GM21529 (cell line): ENCODE results near the gene ZNF716.
"Not testable (repeated sequence)": the region's sequence is repeated elsewhere in the genome, so short reads cannot be mapped to it uniquely, and the experiment has no call there.

ENCODE experiments used
- ATAC-seq: cut with Tn5 transposase; IDR thresholded peaks from one replicate; pipeline ENCODE4 v1.9.1; 2021; ENCODE audit not compliant: unreplicated experiment

ZNF716 gene

GRCh38 chr7:57449904-57450303, at the start of gene ZNF716:
ZNF716 (plus strand) TSS chr7:57450177; CDS start chr7:57450289, 112 bp downstream.
- no peak for ATAC-seq

GRCh38 chr7:57400531-57401155, 49.3 kb upstream of the ZNF716 start:
- no peak for ATAC-seq

DNA sequence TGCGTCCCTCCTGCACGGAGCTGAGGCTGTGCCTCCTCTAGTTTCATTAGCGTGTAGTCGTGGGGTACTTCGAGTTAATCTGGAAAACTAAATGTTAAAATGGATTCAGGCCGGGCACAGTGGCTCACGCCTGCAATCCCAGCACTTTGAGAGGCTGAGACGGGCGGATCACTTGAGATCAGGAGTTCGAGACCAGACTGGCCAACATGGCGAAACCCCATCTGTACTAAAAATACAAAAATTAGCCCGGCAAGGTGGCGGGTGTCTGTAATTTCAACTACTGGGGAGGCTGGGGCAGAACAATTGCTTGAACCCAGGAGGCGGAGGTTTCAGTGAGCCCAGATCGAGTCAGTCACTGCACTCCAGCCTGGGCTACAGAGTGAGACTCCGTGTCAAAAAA, 46.9 kb upstream of the ZNF716 start:
- ATAC-seq = not testable (repeated sequence)

GRCh38 chr7:57403601-57404342, 46.2 kb upstream of the ZNF716 start:
- no peak for ATAC-seq

DNA sequence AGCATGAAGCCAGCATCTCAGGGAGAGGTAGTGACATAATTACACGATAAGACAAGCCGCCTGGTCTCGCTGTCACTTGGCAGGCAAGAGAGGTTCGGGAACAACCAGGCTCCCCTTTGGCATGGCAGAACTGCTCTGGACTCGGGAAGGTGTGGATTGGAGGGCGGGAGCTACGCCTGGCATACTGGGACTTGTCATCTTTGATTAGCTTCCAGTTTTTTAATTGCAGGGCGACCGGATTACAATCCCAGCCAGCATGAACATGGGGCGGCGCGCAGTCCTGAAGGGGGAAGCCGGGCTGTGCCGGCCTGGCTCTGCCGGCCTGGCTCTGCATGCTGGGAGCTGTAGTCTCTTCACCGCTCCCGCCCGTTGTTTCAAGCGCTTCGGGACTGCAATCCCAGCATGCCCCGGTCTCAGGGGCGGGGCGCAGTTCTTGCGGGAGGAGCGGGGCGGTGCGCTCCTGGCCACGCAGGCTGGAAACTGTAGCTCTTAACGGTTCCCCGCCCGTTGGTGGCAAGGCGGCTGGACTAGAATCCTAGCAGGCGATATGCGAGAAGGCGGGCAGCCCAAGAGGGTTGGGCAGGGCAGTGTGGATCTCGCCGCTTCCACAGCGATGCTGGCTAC, 45.5 kb upstream of the ZNF716 start:
- ATAC-seq = no peak

DNA sequence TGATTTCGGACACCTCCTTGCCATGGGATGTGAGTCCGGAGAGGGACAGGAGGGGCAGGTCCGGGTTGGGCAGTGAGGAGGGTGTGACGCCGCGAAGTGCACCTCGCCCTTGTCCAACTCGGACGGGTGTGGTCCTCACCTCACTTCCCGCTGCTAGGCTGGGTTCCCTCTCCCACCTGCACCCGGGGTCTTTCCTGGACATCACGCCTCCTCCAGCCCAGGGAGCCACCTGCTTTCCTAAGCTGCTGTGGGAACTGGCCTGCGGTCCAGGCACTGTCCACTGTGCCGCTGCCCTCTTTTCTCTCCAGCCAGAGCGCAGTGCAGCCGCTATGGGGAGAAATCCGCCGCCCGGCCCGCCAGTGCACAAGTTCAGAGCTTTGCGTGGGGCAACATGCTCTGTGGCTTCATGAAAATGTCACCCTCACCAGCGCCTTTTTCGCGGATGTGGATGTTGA, 45.0 kb upstream of the ZNF716 start:
- no peak for ATAC-seq

GRCh38 chr7:57407125-57407524, 42.9 kb upstream of the ZNF716 start:
- no peak for ATAC-seq

DNA sequence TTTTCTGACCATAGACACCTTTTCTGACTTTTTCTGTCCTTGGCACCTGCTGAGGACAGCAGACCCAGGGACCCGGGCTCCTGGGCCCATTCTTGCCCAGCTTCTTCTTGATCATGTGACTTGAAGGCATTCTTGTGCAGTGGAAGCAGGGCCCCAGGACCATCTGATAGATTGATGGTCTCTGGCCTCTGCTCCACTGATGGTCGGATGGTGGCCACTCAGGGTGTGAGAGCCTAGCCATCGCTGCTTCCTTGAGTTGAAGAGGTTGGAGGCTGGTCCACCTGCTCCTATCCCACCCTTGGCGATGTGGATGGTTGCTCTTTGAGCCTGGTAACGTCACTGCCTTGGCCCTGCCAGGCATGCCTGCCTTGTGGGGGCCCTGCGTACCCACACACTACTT, 37.8 kb upstream of the ZNF716 start:
- ATAC-seq = no peak

GRCh38 chr7:57412618-57413017, 37.4 kb upstream of the ZNF716 start:
- no peak for ATAC-seq

GRCh38 chr7:57413529-57414398, 36.2 kb upstream of the ZNF716 start:
- ATAC-seq = no peak

DNA sequence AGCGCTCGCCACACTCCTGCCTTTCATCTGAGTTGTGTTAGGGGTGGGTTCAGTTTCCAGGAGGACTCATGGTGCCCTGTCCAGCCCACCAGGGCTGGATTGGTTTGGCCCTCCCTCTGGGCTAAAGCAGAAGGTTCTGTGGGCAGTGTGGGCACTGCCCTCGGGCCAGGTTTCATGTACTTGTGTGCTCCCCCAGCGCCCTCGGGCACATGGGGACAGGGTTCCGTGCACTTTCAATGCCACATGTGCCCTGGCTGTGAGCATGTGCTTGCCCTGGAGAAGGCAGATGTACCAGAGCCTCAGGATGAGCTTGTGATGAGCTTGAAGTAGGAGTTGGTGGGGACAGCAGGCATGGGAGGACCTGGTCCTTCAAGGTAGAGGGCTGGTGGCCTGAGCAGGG, 35.6 kb upstream of the ZNF716 start:
- ATAC-seq = no peak

GRCh38 chr7:57414852-57415251, 35.1 kb upstream of the ZNF716 start:
- no peak for ATAC-seq

GRCh38 chr7:57415326-57415725, 34.7 kb upstream of the ZNF716 start:
- ATAC-seq = no peak

- ATAC-seq = no peak
These were observed 34.2 kb upstream of the ZNF716 start for GRCh38 chr7:57415730-57416129.

DNA sequence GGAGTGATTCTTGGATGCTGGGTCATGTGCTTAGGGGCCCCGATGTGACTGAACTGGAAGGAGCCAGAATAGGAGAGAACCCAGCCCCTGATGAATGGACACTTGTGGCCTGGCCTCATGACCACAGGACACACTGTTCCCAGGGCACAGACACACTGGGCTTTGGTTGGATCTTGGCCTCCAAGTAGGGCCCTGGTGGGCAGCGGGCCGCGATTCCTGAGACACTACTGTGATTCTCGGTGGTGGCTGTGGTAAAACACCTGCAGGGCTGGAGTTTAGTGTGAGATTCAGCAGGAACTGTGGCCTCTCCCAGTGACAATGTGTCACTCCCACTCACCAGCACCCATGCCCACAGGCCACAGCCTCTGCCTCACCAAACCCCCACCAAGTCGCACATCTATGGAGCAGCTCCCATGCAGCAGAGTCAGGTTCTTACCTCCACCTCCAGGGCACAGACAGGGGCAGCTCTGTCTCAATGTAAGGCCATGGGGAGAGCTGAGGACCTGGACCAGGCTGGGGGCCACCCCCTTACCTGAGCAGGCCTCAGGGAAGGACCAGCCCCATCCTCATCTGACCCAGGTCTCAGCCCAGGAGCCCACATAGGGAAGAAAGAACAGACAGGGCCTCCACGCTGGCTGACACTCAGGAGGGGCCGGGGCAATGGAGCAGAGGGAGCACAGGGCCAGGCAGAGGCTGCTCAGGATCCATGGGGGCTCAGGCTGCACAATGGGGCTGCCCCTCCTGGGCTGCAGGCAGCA, 33.2 kb upstream of the ZNF716 start:
- no peak for ATAC-seq

GRCh38 chr7:57417736-57418135, 32.2 kb upstream of the ZNF716 start:
- ATAC-seq = no peak

- no peak for ATAC-seq
These were observed 26.2 kb upstream of the ZNF716 start for GRCh38 chr7:57423768-57424167.

DNA sequence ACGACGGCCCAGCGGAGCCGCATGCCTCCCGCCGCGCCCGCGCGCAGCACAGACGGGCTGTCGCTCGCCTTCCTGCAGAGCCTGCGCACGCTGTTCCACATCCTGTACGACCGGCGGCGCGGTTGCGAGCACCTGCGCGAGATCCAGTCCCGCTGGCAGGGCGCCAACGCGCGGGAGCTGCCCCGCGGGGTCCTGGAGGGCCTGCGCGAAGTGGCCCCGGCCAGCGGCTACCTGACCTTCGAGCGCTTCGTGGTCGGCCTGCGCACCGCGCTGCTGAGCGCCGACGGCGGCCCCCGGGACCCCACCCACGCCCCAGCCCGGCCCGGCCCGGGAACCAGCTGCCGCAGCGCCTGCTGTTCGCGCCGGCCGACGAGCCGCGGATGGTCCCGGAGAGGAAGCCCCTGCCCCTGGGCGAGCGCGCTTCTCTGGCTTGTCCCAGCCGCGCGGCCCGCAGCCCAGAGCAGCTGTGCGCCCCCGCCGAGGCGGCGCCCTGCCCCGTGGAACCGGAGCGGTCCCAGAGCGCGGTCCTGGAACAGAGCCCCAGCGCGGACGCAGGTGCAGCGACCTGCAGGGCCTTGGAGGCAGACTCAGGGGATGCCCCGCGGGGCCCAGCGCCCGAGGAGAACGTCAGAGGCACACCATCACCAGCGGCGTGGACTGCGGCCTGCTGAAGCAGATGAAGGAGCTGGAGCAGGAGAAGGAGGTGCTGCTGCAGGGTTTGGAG, 25.3 kb upstream of the ZNF716 start:
- ATAC-seq = no peak

- no peak for ATAC-seq
These were observed 24.6 kb upstream of the ZNF716 start for GRCh38 chr7:57425239-57425944.
